Neural cell (in vitro differentiated cells): ENCODE results near the gene CMTM5.

Experiments used
- EP300 ChIP-seq: fragments of 450-650 bp; conservative IDR thresholded peaks from 2 replicates; pipeline ENCODE4 v1.6.1; 2014; ENCODE audit warnings: antibody characterized with exemption, mild to moderate bottlenecking, moderate library complexity; ENCODE audit not compliant: poor library complexity, severe bottlenecking
- EZH2 ChIP-seq: fragments of 200-600, 300-800 bp; shearing (Covaris generic), sonication (generic); IDR thresholded peaks from 2 replicates; pipeline ENCODE4 v1.6.1; 2014; ENCODE audit warnings: antibody characterized with exemption, low read length, borderline replicate concordance, mild to moderate bottlenecking; ENCODE audit not compliant: insufficient read depth, poor library complexity, severe bottlenecking
- MXI1 ChIP-seq: fragments of 450-650 bp; conservative IDR thresholded peaks from 2 replicates; pipeline ENCODE4 v1.6.1; 2014; ENCODE audit warnings: antibody characterized with exemption, mild to moderate bottlenecking; ENCODE audit not compliant: poor library complexity, severe bottlenecking
- POLR2AphosphoS5 ChIP-seq: IDR thresholded peaks from 2 replicates; pipeline ENCODE4 v1.6.1; 2012
- RAD21 ChIP-seq: fragments of 450-650 bp; conservative IDR thresholded peaks from 2 replicates; pipeline ENCODE4 v1.6.1; 2014; ENCODE audit warnings: antibody characterized with exemption, mild to moderate bottlenecking, moderate library complexity
- SMC3 ChIP-seq: fragments of 450-650 bp; conservative IDR thresholded peaks from 2 replicates; pipeline ENCODE4 v1.6.1; 2014; ENCODE audit warnings: antibody characterized with exemption, mild to moderate bottlenecking, moderate library complexity; ENCODE audit not compliant: poor library complexity
- TAF1 ChIP-seq: IDR thresholded peaks from 2 replicates; pipeline ENCODE4 v1.6.1; 2012; ENCODE audit warnings: low read depth
- TF ChIP-seq, protein P1 (sequence below): fragments of 450-650 bp; IDR thresholded peaks from 2 replicates; pipeline ENCODE4 v1.5.1; 2014; ENCODE audit warnings: antibody characterized with exemption, mild to moderate bottlenecking, moderate library complexity; ENCODE audit not compliant: poor library complexity, severe bottlenecking

DNA sequence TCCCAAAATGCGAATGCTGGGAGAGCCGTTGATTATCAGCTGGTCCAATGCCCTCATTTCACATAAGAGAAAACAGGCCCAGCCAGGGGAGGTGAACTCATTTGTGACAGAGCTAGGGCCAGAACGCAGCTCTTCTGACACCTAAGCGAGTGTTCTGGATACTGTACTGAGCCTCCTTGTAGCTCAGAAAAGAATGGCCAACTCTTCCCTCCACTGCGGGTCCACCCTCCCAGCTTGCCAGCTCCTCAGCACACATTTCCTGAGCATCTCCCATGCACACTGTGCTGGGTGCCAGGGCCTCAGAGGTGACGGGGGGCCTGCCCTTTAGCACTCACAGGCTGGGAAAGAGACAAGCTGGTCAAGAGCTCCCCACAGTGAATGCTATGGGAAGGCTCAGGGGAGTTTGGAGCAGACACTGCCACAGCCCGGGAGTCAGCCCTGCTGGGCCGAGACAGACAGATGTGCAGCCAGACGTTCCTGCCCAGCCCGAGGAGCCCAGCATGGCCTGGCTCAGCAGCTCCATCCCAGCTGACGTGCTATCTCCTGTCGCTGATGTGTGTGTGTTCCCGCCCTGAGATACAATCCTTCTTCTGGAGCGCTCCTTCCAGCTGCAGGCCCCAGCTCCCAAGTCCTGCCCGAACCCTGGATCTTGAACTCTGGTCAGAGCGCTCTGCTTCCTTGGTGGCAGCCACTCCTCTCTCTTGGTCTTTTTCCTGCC is 3.5 kb downstream of the CMTM5 start:
- TF ChIP-seq POLR2AphosphoS5 (no peak), TAF1 (no peak), EP300 (no peak), EZH2 (no peak), RAD21 (no peak), SMC3 (no peak), MXI1 (no peak)
- TF ChIP-seq, protein P1, sequence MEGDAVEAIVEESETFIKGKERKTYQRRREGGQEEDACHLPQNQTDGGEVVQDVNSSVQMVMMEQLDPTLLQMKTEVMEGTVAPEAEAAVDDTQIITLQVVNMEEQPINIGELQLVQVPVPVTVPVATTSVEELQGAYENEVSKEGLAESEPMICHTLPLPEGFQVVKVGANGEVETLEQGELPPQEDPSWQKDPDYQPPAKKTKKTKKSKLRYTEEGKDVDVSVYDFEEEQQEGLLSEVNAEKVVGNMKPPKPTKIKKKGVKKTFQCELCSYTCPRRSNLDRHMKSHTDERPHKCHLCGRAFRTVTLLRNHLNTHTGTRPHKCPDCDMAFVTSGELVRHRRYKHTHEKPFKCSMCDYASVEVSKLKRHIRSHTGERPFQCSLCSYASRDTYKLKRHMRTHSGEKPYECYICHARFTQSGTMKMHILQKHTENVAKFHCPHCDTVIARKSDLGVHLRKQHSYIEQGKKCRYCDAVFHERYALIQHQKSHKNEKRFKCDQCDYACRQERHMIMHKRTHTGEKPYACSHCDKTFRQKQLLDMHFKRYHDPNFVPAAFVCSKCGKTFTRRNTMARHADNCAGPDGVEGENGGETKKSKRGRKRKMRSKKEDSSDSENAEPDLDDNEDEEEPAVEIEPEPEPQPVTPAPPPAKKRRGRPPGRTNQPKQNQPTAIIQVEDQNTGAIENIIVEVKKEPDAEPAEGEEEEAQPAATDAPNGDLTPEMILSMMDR: peak; percentile 4
